Epithelial cell of esophagus (primary cell): ENCODE data around the gene CMYA5.

ENCODE experiments used
- DNase-seq: peaks from one replicate; pipeline ENCODE4 v3.0.0; 2010; ENCODE audit warnings: low read depth
- H3K4me3 ChIP-seq: 2 replicates; pipeline ENCODE4 v1.5.1; 2011; ENCODE audit warnings: mild to moderate bottlenecking, low read length, control low read depth
- CTCF ChIP-seq: IDR thresholded peaks from 2 replicates; pipeline ENCODE4 v1.5.1; 2011; ENCODE audit warnings: low read depth, mild to moderate bottlenecking, low read length, control low read depth, inconsistent platforms; ENCODE audit not compliant: insufficient read depth; ENCODE audit errors: missing control alignments

The CMYA5 gene

GRCh38 chr5:79840084-79840990 lies 150.7 kb downstream of the CMYA5 start:
- TF ChIP-seq CTCF, result no peak
- no peak for DNase-seq
- H3K4me3 ChIP-seq, result no peak overlapping the region

- no peak overlapping the region for H3K4me3 ChIP-seq
- no peak for TF ChIP-seq CTCF
- no peak for DNase-seq
Observed at GRCh38 chr5:79841172-79841571, 151.5 kb downstream of the CMYA5 start.

- no peak for DNase-seq
- TF ChIP-seq CTCF, result no peak
- no peak overlapping the region for H3K4me3 ChIP-seq
Observed at GRCh38 chr5:79842006-79842881, 152.6 kb downstream of the CMYA5 start.

DNA sequence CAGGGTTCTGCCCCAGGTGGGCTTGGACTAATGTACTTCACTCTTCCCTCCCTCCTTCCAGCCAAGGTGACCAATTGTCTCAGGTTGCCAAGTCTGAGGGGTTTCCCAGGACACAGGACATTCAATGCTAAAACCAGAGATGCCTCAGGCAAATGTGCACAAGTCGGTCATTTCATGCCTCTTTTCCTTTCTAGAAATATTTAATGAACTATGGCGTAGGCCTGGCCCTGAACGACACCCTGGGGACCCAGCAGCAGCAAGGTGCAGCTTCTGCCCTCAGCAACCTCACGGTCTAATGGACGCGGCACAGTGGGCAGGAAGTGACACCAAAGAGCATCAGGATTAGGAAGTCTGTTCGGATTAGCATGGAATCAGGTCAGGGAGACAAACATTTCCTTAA lies 153.4 kb downstream of the CMYA5 start:
- no peak overlapping the region for H3K4me3 ChIP-seq
- no peak for DNase-seq
- TF ChIP-seq CTCF, result no peak

DNA sequence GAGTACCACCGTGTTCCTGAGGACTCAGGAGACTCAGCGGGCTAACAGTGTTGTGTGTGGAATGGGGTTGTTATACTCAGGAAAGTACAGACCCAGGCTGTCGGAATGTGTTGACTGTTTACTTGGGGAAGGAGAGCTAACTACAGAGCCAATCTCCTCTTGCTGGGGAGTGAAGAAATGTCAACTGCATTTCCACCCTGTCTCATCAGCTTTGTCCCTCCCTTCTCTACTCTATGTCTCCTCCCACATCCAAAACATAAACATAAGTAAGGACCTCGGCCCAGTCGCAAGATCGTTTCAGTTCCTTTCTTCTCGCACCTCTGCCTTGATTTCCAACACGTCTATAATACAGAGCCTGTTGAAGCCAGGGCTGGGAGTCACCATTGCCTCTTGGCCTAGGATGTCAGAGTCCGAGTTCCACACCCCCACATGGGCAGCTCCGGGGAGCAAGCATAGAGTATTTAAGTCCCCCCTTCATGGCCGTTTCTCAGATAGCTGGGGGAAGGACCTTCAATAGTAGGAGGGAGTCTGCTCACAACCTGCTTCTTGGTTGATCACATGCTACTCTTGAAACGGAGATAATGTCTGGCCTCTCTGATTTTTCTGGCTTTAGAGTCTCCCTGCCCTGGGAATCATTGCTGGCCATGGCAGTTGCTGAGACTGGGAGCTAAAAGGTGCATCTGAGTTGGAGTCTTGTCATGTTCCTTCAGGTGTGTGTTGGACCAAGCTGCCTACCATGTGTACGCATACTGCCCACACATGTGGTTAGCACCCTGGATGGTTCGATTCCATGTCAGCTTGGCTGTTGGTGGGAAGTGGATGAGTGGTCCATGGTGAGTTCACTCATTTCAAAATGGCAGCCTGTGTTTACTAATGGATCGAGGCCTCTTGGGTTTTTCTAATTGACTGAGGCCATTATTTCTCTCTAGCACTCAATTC lies 154.1 kb downstream of the CMYA5 start:
- no peak overlapping the region for H3K4me3 ChIP-seq
- no peak for TF ChIP-seq CTCF
- no peak for DNase-seq

DNA sequence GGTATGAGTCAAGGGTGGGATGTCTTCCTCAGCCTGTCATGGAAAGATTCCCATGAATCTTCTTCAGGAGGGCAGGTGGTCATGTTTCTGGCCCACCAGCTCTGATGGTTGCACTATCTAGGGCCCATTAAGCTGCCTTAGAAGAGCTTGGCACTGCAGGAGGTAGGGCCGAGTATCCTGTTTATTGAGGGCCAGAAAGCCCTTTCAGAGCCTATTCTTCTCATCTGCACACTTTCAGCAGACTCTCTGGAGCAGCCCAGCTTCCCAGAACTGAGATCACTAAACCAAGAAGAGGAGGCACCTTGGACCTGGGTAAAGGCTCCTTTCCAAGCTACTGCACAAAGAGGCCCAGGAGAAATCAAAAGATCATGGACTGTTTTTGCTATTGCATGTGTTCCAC lies 154.9 kb downstream of the CMYA5 start:
- TF ChIP-seq CTCF, result no peak
- no peak overlapping the region for H3K4me3 ChIP-seq
- no peak for DNase-seq
